ENCODE data around the gene XPOT. TPM values are rescaled to one million over a fixed set of nuclear protein-coding genes. Genes with fewer than 3 reads are reported as not detected.

Gene XPOT
- total RNA-seq, 4 donors from 2014 or later, result 25.3 to 32.5 (median 29.6) TPM

GRCh38 chr12:64395739-64396138 is 8.5 kb upstream of the XPOT start:
- WGBS, 2 donors, result 46 to 59% methylated on average over 2 of the region's 2 CpGs
- TF ChIP-seq POLR2A (IDR thresholded peaks at IDR 0.05) (no peak), CTCF (IDR thresholded peaks at IDR 0.05) (no peak)
- intact Hi-C loops (cut with DNase I; ENCODE audit: low total_unique reads), result no loop called here
- DNase-seq (ENCODE audit: low spot score in 2 of 2), result no peak
- no peak overlapping the region for H3K4me3 ChIP-seq (ENCODE audit: low read depth, poor library complexity, severe bottlenecking)

GRCh38 chr12:64400041-64400440 is 4.2 kb upstream of the XPOT start:
- intact Hi-C loops (cut with DNase I; ENCODE audit: low total_unique reads), result no loop called here
- TF ChIP-seq CTCF (IDR thresholded peaks at IDR 0.05) (no peak), POLR2A (IDR thresholded peaks at IDR 0.05) (no peak)
- peak in 1 of 2 donors; percentile 32 for DNase-seq (ENCODE audit: low spot score in 2 of 2)
- H3K4me3 ChIP-seq (ENCODE audit: low read depth, poor library complexity, severe bottlenecking), result no peak overlapping the region
- 40% methylated on average over 4 of the region's 4 CpGs for WGBS, 2 donors

- intact Hi-C loops (cut with DNase I; ENCODE audit: low total_unique reads), result no loop called here
- no peak for DNase-seq (ENCODE audit: low spot score in 2 of 2)
- no peak overlapping the region for H3K4me3 ChIP-seq (ENCODE audit: low read depth, poor library complexity, severe bottlenecking)
- WGBS, 2 donors, result 89 to 94% methylated on average over 5 of the region's 5 CpGs
- TF ChIP-seq CTCF (IDR thresholded peaks at IDR 0.05), result no peak
- TF ChIP-seq POLR2A (IDR thresholded peaks at IDR 0.05), result no peak
Measured at GRCh38 chr12:64402181-64402580, 2.0 kb upstream of the XPOT start.

- 0 to 1% methylated on average over 9 to 23 of the region's 78 CpGs for WGBS, 2 donors
- peak; percentile 53 to 93 for DNase-seq (ENCODE audit: low spot score in 2 of 2)
- no peak for TF ChIP-seq CTCF (IDR thresholded peaks at IDR 0.05)
- TF ChIP-seq POLR2A (IDR thresholded peaks at IDR 0.05), result no peak
- peak overlapping the region; percentile 99 for H3K4me3 ChIP-seq (ENCODE audit: low read depth, poor library complexity, severe bottlenecking)
- intact Hi-C loops (cut with DNase I; ENCODE audit: low total_unique reads), result no loop called here
Measured at GRCh38 chr12:64404470-64405256, 471 bp downstream of the XPOT start.

GRCh38 chr12:64407342-64408223 is 3.4 kb downstream of the XPOT start:
- intact Hi-C loops (cut with DNase I; ENCODE audit: low total_unique reads), result no loop called here
- 82 to 83% methylated on average over 9 of the region's 9 CpGs for WGBS, 2 donors
- no peak for DNase-seq (ENCODE audit: low spot score in 2 of 2)
- no peak for TF ChIP-seq POLR2A (IDR thresholded peaks at IDR 0.05)
- no peak for TF ChIP-seq CTCF (IDR thresholded peaks at IDR 0.05)
- no peak overlapping the region for H3K4me3 ChIP-seq (ENCODE audit: low read depth, poor library complexity, severe bottlenecking)

Data from lower leg skin (tissue), 4 donors.